Hepatocyte (in vitro differentiated cells): ENCODE data around the gene PDIA3. TPM values are rescaled to one million over a fixed set of nuclear protein-coding genes. Genes with fewer than 3 reads are reported as not detected.

Experiments used
- DNase-seq: peaks from one replicate; pipeline ENCODE4 v3.0.0-alpha.2; 2016; ENCODE audit warnings: low spot score
- H2AFZ ChIP-seq: fragments of 200-600 bp; sonication (generic); 2 replicates; pipeline ENCODE4 v1.6.0; 2016; ENCODE audit warnings: antibody characterized with exemption, mild to moderate bottlenecking
- H3K27ac ChIP-seq: fragments of 200-600 bp; sonication (generic); 2 replicates; pipeline ENCODE4 v1.5.1; 2016; ENCODE audit warnings: mild to moderate bottlenecking
- H3K27me3 ChIP-seq: fragments of 200-600 bp; sonication (generic); 2 replicates; pipeline ENCODE4 v1.6.1; 2016
- H3K36me3 ChIP-seq: fragments of 200-600 bp; sonication (generic); replicated peaks from 2 replicates; pipeline ENCODE4 v1.5.1; 2016; ENCODE audit warnings: low read depth; ENCODE audit not compliant: insufficient read depth
- H3K4me1 ChIP-seq: fragments of 200-600 bp; sonication (generic); 2 replicates; pipeline ENCODE4 v1.5.1; 2016; ENCODE audit warnings: mild to moderate bottlenecking, moderate library complexity; ENCODE audit not compliant: insufficient read depth
- H3K4me2 ChIP-seq: fragments of 200-600 bp; sonication (generic); 2 replicates; pipeline ENCODE4 v1.6.0; 2016
- H3K4me3 ChIP-seq: fragments of 200-600 bp; sonication (generic); 2 replicates; pipeline ENCODE4 v1.5.1; 2016; ENCODE audit warnings: mild to moderate bottlenecking
- H3K79me2 ChIP-seq: fragments of 200-600 bp; sonication (generic); 2 replicates; pipeline ENCODE4 v1.6.0; 2017; ENCODE audit warnings: mild to moderate bottlenecking
- H3K9me2 ChIP-seq: fragments of 200-600 bp; sonication (generic); replicated peaks from 2 replicates; pipeline ENCODE4 v1.6.0; 2017; ENCODE audit warnings: mild to moderate bottlenecking; ENCODE audit not compliant: insufficient read depth
- H3K9me3 ChIP-seq: fragments of 200-600 bp; sonication (generic); 2 replicates; pipeline ENCODE4 v1.5.1; 2016; ENCODE audit warnings: low read depth, mild to moderate bottlenecking
- H4K20me1 ChIP-seq: fragments of 200-600 bp; sonication (generic); 2 replicates; pipeline ENCODE4 v1.6.0; 2016; ENCODE audit warnings: mild to moderate bottlenecking; ENCODE audit not compliant: insufficient read depth, poor library complexity, severe bottlenecking
- EZH2 ChIP-seq: fragments of 200-600 bp; sonication (generic); IDR thresholded peaks from 2 replicates; pipeline ENCODE4 v1.6.1; 2016; ENCODE audit warnings: antibody characterized with exemption, mild to moderate bottlenecking, borderline replicate concordance
- EZH2phosphoT487 ChIP-seq: fragments of 200-600 bp; sonication (generic); IDR thresholded peaks from one replicate; pipeline ENCODE4 v1.6.1; 2018; ENCODE audit warnings: antibody characterized with exemption, mild to moderate bottlenecking, low read depth, moderate library complexity; ENCODE audit not compliant: unreplicated experiment, severe bottlenecking
- WGBS: methylation state at CpG from one replicate; pipeline ENCODE4 v1.1.6; 2016; ENCODE audit warnings: low lambda C conversion rate; ENCODE audit errors: missing lambda C conversion rate; 5-methylcytosine and 5-hydroxymethylcytosine counted together
- polyA plus RNA-seq: library from polyadenylated mRNA; unstranded; fragments of >200 nt; fragmentation: Nextera tagmentation; extraction: Ambion mirVana; gene quantifications from 2 replicates; pipeline ENCODE4 v1.2.1, GENCODE V29; 2016
- total RNA-seq: library from RNA; depleted of rRNA; stranded (reverse); fragments of >200 nt; gene quantifications from 2 replicates; pipeline ENCODE4 v1.2.3, GENCODE V29; 2014
- TF ChIP-seq, protein P1 (sequence below): fragments of 200-600 bp; sonication (generic); IDR thresholded peaks from 2 replicates; pipeline ENCODE4 v1.5.1; 2016; ENCODE audit warnings: antibody characterized with exemption, mild to moderate bottlenecking; ENCODE audit not compliant: poor library complexity

The PDIA3 gene
- total and polyA plus RNA-seq, 2 experiments from 2014 or later = 496 to 1,358 TPM

- Histone ChIP-seq H3K4me1 (peaks cover 43% of the 10 kb centered on the region), H4K20me1 (peaks cover 11% of the 10 kb centered on the region), H3K27me3 (no peaks in the 10 kb centered on the region), H3K36me3 (no peaks in the 10 kb centered on the region), H3K9me2 (no peaks in the 10 kb centered on the region), H3K9me3 (no peaks in the 10 kb centered on the region), H3K79me2 (peaks cover 36% of the 10 kb centered on the region), H3K27ac (peak overlapping the region; percentile 96), H3K4me3 (no peak overlapping the region), H2AFZ (no peak overlapping the region), H3K4me2 (peak overlapping the region; percentile 90)
- TF ChIP-seq EZH2 = no peak
- TF ChIP-seq, protein P1, sequence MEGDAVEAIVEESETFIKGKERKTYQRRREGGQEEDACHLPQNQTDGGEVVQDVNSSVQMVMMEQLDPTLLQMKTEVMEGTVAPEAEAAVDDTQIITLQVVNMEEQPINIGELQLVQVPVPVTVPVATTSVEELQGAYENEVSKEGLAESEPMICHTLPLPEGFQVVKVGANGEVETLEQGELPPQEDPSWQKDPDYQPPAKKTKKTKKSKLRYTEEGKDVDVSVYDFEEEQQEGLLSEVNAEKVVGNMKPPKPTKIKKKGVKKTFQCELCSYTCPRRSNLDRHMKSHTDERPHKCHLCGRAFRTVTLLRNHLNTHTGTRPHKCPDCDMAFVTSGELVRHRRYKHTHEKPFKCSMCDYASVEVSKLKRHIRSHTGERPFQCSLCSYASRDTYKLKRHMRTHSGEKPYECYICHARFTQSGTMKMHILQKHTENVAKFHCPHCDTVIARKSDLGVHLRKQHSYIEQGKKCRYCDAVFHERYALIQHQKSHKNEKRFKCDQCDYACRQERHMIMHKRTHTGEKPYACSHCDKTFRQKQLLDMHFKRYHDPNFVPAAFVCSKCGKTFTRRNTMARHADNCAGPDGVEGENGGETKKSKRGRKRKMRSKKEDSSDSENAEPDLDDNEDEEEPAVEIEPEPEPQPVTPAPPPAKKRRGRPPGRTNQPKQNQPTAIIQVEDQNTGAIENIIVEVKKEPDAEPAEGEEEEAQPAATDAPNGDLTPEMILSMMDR = no peak
- no peak for TF ChIP-seq EZH2phosphoT487
- no peak for DNase-seq
- 97% methylated on average over 2 of the region's 2 CpGs for WGBS
Measured at GRCh38 chr15:43795197-43795596, 49.0 kb downstream of the PDIA3 start.

- no peak overlapping the region for H2AFZ ChIP-seq
- no peak for DNase-seq
- peaks cover 11% of the 10 kb centered on the region for H4K20me1 ChIP-seq
- no peak overlapping the region for H3K4me3 ChIP-seq
- peak overlapping the region; percentile 96 for H3K27ac ChIP-seq
- TF ChIP-seq EZH2phosphoT487 = no peak
- no peak for TF ChIP-seq EZH2
- TF ChIP-seq, protein P1 = no peak
- peaks cover 43% of the 10 kb centered on the region for H3K4me1 ChIP-seq
- no peaks in the 10 kb centered on the region for H3K9me3 ChIP-seq
- no peaks in the 10 kb centered on the region for H3K9me2 ChIP-seq
- H3K79me2 ChIP-seq = peaks cover 36% of the 10 kb centered on the region
- no peaks in the 10 kb centered on the region for H3K27me3 ChIP-seq
- H3K36me3 ChIP-seq = no peaks in the 10 kb centered on the region
- H3K4me2 ChIP-seq = no peak overlapping the region
Measured at GRCh38 chr15:43795997-43796396, 49.8 kb downstream of the PDIA3 start.

GRCh38 chr15:43796566-43796965 is 50.3 kb downstream of the PDIA3 start:
- no peaks in the 10 kb centered on the region for H3K27me3 ChIP-seq
- H3K9me2 ChIP-seq = no peaks in the 10 kb centered on the region
- no peak overlapping the region for H3K4me3 ChIP-seq
- no peak overlapping the region for H3K4me2 ChIP-seq
- WGBS = 96% methylated on average over 3 of the region's 3 CpGs
- H2AFZ ChIP-seq = no peak overlapping the region
- peaks cover 44% of the 10 kb centered on the region for H3K4me1 ChIP-seq
- TF ChIP-seq EZH2 = no peak
- TF ChIP-seq, protein P1 = no peak
- no peak for TF ChIP-seq EZH2phosphoT487
- no peaks in the 10 kb centered on the region for H3K36me3 ChIP-seq
- peaks cover 11% of the 10 kb centered on the region for H4K20me1 ChIP-seq
- peak overlapping the region; percentile 96 for H3K27ac ChIP-seq
- DNase-seq = no peak
- H3K79me2 ChIP-seq = peaks cover 42% of the 10 kb centered on the region
- H3K9me3 ChIP-seq = no peaks in the 10 kb centered on the region
